Pancreas (tissue), 10 donors: ENCODE results near the gene TNFSF15. TPM values are rescaled to one million over a fixed set of nuclear protein-coding genes. Genes with fewer than 3 reads are reported as not detected.

ENCODE experiments used
- ATAC-seq, 4 donors: fragments of 200-7000 bp; cut with Tn5 transposase; one replicate each; pipeline versions ENCODE4 v1.8.0 to v1.9.1; 2020; ENCODE audit warnings: mild to moderate bottlenecking in 4 of 4, moderate library complexity in 4 of 4
- DNase-seq, 6 donors: peaks; one replicate each; pipeline ENCODE4 v3.0.0-alpha.2; 2020
- FAIRE-seq: peaks from 2 replicates; lab custom pipeline; 2012; peaks lifted over from hg19 to GRCh38; lab: Jason Lieb, UNC
- H3K27ac ChIP-seq, 4 donors: fragments of 200-600 bp; sonication (generic); 1 replicate in 3 of 4; 2 replicates in 1 of 4; pipeline versions ENCODE4 v1.5.0 to v1.8.0; 2020
- H3K27me3 ChIP-seq, 4 donors: fragments of 200-600 bp; one replicate each; pipeline ENCODE4 v1.8.0; 2021
- H3K36me3 ChIP-seq, 3 donors: fragments of 200-600 bp; sonication (generic) in 1 of 3; one replicate each; pipeline versions ENCODE4 v1.5.0 to v1.8.0; 2020 to 2021
- H3K4me1 ChIP-seq, 3 donors: fragments of 200-600 bp; one replicate each; pipeline ENCODE4 v1.8.0; 2021
- H3K4me3 ChIP-seq, 4 donors: fragments of 200-600 bp; sonication (generic) in 2 of 4; one replicate each; pipeline versions ENCODE4 v1.5.0 to v1.8.0; 2020 to 2021
- H3K9me3 ChIP-seq, 4 donors: fragments of 200-600 bp; one replicate each; pipeline ENCODE4 v1.8.0; 2021
- CTCF ChIP-seq, 4 donors: fragments of 200-600 bp; sonication (generic) in 3 of 4; IDR thresholded peaks; one replicate each; pipeline versions ENCODE4 v1.5.0 to v1.8.0; 2021; ENCODE audit warnings: antibody characterized with exemption in 4 of 4
- WGBS, 2 donors: extraction: QIAGEN DNeasy Blood & Tissue Kit; methylation state at CpG; one replicate each; pipeline ENCODE4 v1.1.7; 2013; 5-methylcytosine and 5-hydroxymethylcytosine counted together
- intact Hi-C, 3 donors: fragments of 100-400 bp; cut with DNase I; formaldehyde crosslinking; loops; one replicate each; pipeline versions ENCODE4 v1.11.1 to v1.14.2; 2022
- polyA plus RNA-seq, 2 donors: library from polyadenylated mRNA; stranded (reverse); fragments of 200-250 nt; gene quantifications; one replicate each; pipeline ENCODE4 v1.2.3, GENCODE V29; 2013
- total RNA-seq, 6 donors: library from RNA; stranded (reverse); fragmentation: NEBNext Ultra II Directional in 4 of 6; extraction: Animal tissue kit (Norgen Biotek cat#: 25700) in 4 of 6; gene quantifications; one replicate each; pipeline versions ENCODE4 v1.2.1 to v1.2.4, GENCODE V29; 2021 to 2023
- donor health status: healthy with polysubstance abuse.
- donor health status: DM: no; HTN: no; CAD: no; lungs with moderate emphysema.
- donor health status: DM: no; HTN: no; CAD: no.
- donor health status: control.
- donor health status: control.
- donor health status: Bipolar disorder and iron deficiency.
- donor health status: DM: yes; HTN: yes; CAD: no.
- donor health status: DM: no; HTN: no; CAD: no.
- donor health status: DM: no; HTN: no; CAD: no.
- donor health status: DM: yes; HTN: yes; CAD: no.

Gene TNFSF15
- total and polyA plus RNA-seq, 8 donors = 0.04 to 1.7 (median 0.12) TPM

- no peak for TF ChIP-seq CTCF (IDR thresholded peaks at IDR 0.05)
- Histone ChIP-seq H3K9me3 (no peaks in the 10 kb centered on the region), H3K27ac (no peak overlapping the region), H3K4me1 (peaks cover 0 to 3% (median 0%) of the 10 kb centered on the region in 3 donors), H3K36me3 (no peaks in the 10 kb centered on the region), H3K4me3 (no peak overlapping the region), H3K27me3 (no peaks in the 10 kb centered on the region)
- FAIRE-seq (no peak), DNase-seq (no peak), ATAC-seq (no peak)
- intact Hi-C loops = no loop called here
- 66 to 75% methylated on average over 2 of the region's 2 CpGs for WGBS, 2 donors
Observed at GRCh38 chr9:114799925-114800324, 5.9 kb downstream of the TNFSF15 start.

GRCh38 chr9:114799441-114799840 lies 6.4 kb downstream of the TNFSF15 start:
- DNase-seq = no peak
- Histone ChIP-seq H3K27me3 (no peaks in the 10 kb centered on the region), H3K9me3 (no peaks in the 10 kb centered on the region), H3K4me3 (no peak overlapping the region), H3K36me3 (no peaks in the 10 kb centered on the region), H3K27ac (no peak overlapping the region), H3K4me1 (no peaks in the 10 kb centered on the region)
- intact Hi-C loops = no loop called here
- no peak for ATAC-seq
- TF ChIP-seq CTCF (IDR thresholded peaks at IDR 0.05) = no peak
- WGBS, 2 donors = 42 to 48% methylated on average over 5 of the region's 5 CpGs
- no peak for FAIRE-seq

- intact Hi-C loops = no loop called here
- WGBS, 2 donors = 30 to 31% methylated on average over 2 of the region's 2 CpGs
- no peak overlapping the region for H3K4me3 ChIP-seq
- DNase-seq (no peak), ATAC-seq (no peak), FAIRE-seq (no peak)
- H3K9me3 ChIP-seq = no peaks in the 10 kb centered on the region
- H3K27ac ChIP-seq = no peak overlapping the region
- no peaks in the 10 kb centered on the region for H3K4me1 ChIP-seq
- no peaks in the 10 kb centered on the region for H3K27me3 ChIP-seq
- TF ChIP-seq CTCF (IDR thresholded peaks at IDR 0.05) = no peak
- H3K36me3 ChIP-seq = no peaks in the 10 kb centered on the region
Observed at GRCh38 chr9:114798780-114799427, 6.9 kb downstream of the TNFSF15 start.

- Histone ChIP-seq H3K27ac (no peak overlapping the region), H3K4me3 (no peak overlapping the region), H3K36me3 (no peaks in the 10 kb centered on the region), H3K4me1 (no peaks in the 10 kb centered on the region), H3K9me3 (no peaks in the 10 kb centered on the region), H3K27me3 (no peaks in the 10 kb centered on the region)
- no peak for ATAC-seq
- no peak for DNase-seq
- FAIRE-seq = no peak
- intact Hi-C loops = no loop called here
- 61 to 76% methylated on average over 1 of the region's 1 CpG for WGBS, 2 donors
- no peak for TF ChIP-seq CTCF (IDR thresholded peaks at IDR 0.05)
Observed at GRCh38 chr9:114798101-114798500, 7.7 kb downstream of the TNFSF15 start.

- no peaks in the 10 kb centered on the region for H3K27me3 ChIP-seq
- DNase-seq (no peak), FAIRE-seq (no peak), ATAC-seq (no peak)
- TF ChIP-seq CTCF (IDR thresholded peaks at IDR 0.05) = no peak
- intact Hi-C loops = no loop called here
- no peaks in the 10 kb centered on the region for H3K9me3 ChIP-seq
- 79 to 85% methylated on average over 4 of the region's 4 CpGs for WGBS, 2 donors
- no peaks in the 10 kb centered on the region for H3K36me3 ChIP-seq
- H3K27ac ChIP-seq = no peak overlapping the region
- H3K4me3 ChIP-seq = no peak overlapping the region
- H3K4me1 ChIP-seq = no peaks in the 10 kb centered on the region
Observed at GRCh38 chr9:114792396-114792795, 13.4 kb downstream of the TNFSF15 start.
